EL (cell line): ENCODE measurements around the gene SEMA4D.

Source experiments
- DNase-seq: peaks from one replicate; pipeline ENCODE4 v3.0.0-alpha.2; 2016

Gene SEMA4D

GRCh38 chr9:89364666-89365531, 133.0 kb downstream of the SEMA4D start:
- DNase-seq: no peak

GRCh38 chr9:89363921-89364665, 133.8 kb downstream of the SEMA4D start:
- no peak for DNase-seq

- no peak for DNase-seq
These were observed 134.6 kb downstream of the SEMA4D start for GRCh38 chr9:89363311-89363670.

- no peak for DNase-seq
These were observed 135.1 kb downstream of the SEMA4D start for GRCh38 chr9:89362647-89363310.

GRCh38 chr9:89361816-89362646, 135.9 kb downstream of the SEMA4D start:
- no peak for DNase-seq

- no peak for DNase-seq
These were observed 136.9 kb downstream of the SEMA4D start for GRCh38 chr9:89361031-89361430.

GRCh38 chr9:89360465-89360864, 137.4 kb downstream of the SEMA4D start:
- DNase-seq: no peak

GRCh38 chr9:89359751-89360261, 138.1 kb downstream of the SEMA4D start:
- DNase-seq: no peak

- no peak for DNase-seq
These were observed 138.9 kb downstream of the SEMA4D start for GRCh38 chr9:89358985-89359384.

- DNase-seq: no peak
These were observed 139.5 kb downstream of the SEMA4D start for GRCh38 chr9:89358376-89358916.

- no peak for DNase-seq
These were observed 140.3 kb downstream of the SEMA4D start for GRCh38 chr9:89357331-89358197.

- DNase-seq: no peak
These were observed 141.1 kb downstream of the SEMA4D start for GRCh38 chr9:89356782-89357181.

GRCh38 chr9:89354471-89354870, 143.4 kb downstream of the SEMA4D start:
- no peak for DNase-seq

GRCh38 chr9:89353989-89354388, 143.9 kb downstream of the SEMA4D start:
- no peak for DNase-seq

- no peak for DNase-seq
These were observed 144.9 kb downstream of the SEMA4D start for GRCh38 chr9:89352874-89353649.

GRCh38 chr9:89352451-89352850, 145.5 kb downstream of the SEMA4D start:
- DNase-seq: no peak

GRCh38 chr9:89351584-89352300, 146.2 kb downstream of the SEMA4D start:
- no peak for DNase-seq

GRCh38 chr9:89350988-89351557, 146.8 kb downstream of the SEMA4D start:
- no peak for DNase-seq

- DNase-seq: no peak
These were observed 148.3 kb downstream of the SEMA4D start for GRCh38 chr9:89349607-89350006.
